Colon (tissue), 2 donors: ENCODE measurements around the gene CFAP46.
"Not testable (repeated sequence)": the region's sequence is repeated elsewhere in the genome, so short reads cannot be mapped to it uniquely, and the experiment has no call there.

Experiments used
- FAIRE-seq: peaks from 2 replicates; lab custom pipeline; 2012; peaks lifted over from hg19 to GRCh38; lab: Jason Lieb, UNC
- donor health status: control.
- donor health status: control.

Gene CFAP46

GRCh38 chr10:132979491-132980425 is 37.4 kb upstream of the CFAP46 start:
- no peak for FAIRE-seq

- FAIRE-seq: no peak
Measured at GRCh38 chr10:132978542-132978941, 36.2 kb upstream of the CFAP46 start.

GRCh38 chr10:132977807-132978206 is 35.4 kb upstream of the CFAP46 start:
- no peak for FAIRE-seq

- no peak for FAIRE-seq
Measured at GRCh38 chr10:132977076-132977475, 34.7 kb upstream of the CFAP46 start.

GRCh38 chr10:132975831-132976682 is 33.7 kb upstream of the CFAP46 start:
- FAIRE-seq: no peak

GRCh38 chr10:132974886-132975830 is 32.8 kb upstream of the CFAP46 start:
- no peak for FAIRE-seq

- no peak for FAIRE-seq
Measured at GRCh38 chr10:132974249-132974796, 32.0 kb upstream of the CFAP46 start.

- no peak for FAIRE-seq
Measured at GRCh38 chr10:132973903-132974241, 31.5 kb upstream of the CFAP46 start.

- no peak for FAIRE-seq
Measured at GRCh38 chr10:132972986-132973902, 30.9 kb upstream of the CFAP46 start.

- FAIRE-seq: no peak
Measured at GRCh38 chr10:132972149-132972985, 30.0 kb upstream of the CFAP46 start.

GRCh38 chr10:132971448-132972148 is 29.2 kb upstream of the CFAP46 start:
- FAIRE-seq: no peak

GRCh38 chr10:132970641-132971438 is 28.5 kb upstream of the CFAP46 start:
- FAIRE-seq: no peak

GRCh38 chr10:132967540-132967939 is 25.2 kb upstream of the CFAP46 start:
- no peak for FAIRE-seq

- no peak for FAIRE-seq
Measured at GRCh38 chr10:132965411-132966057, 23.2 kb upstream of the CFAP46 start.

- FAIRE-seq: not testable (repeated sequence)
Measured at GRCh38 chr10:132964707-132965410, 22.5 kb upstream of the CFAP46 start.

GRCh38 chr10:132964231-132964630 is 21.9 kb upstream of the CFAP46 start:
- FAIRE-seq: no peak

GRCh38 chr10:132963430-132963960 is 21.1 kb upstream of the CFAP46 start:
- no peak for FAIRE-seq
